GM21526 (cell line): ENCODE data around the gene TFPI.

Experiments
- ATAC-seq: cut with Tn5 transposase; IDR thresholded peaks from one replicate; pipeline ENCODE4 v1.9.1; 2021; ENCODE audit warnings: moderate library complexity; ENCODE audit not compliant: unreplicated experiment, low FRiP score

Gene TFPI

GRCh38 chr2:187509667-187510417 is 44.4 kb downstream of the TFPI start:
- ATAC-seq: no peak

GRCh38 chr2:187506416-187506815 is 47.8 kb downstream of the TFPI start:
- no peak for ATAC-seq

- no peak for ATAC-seq
Observed at GRCh38 chr2:187505065-187505672, 49.1 kb downstream of the TFPI start.

- ATAC-seq: no peak
Observed at GRCh38 chr2:187504312-187504921, 49.8 kb downstream of the TFPI start.

GRCh38 chr2:187503700-187504099 is 50.5 kb downstream of the TFPI start:
- ATAC-seq: no peak

GRCh38 chr2:187502467-187502866 is 51.8 kb downstream of the TFPI start:
- ATAC-seq: no peak

GRCh38 chr2:187500585-187501359 is 53.5 kb downstream of the TFPI start:
- no peak for ATAC-seq

- ATAC-seq: no peak
Observed at GRCh38 chr2:187499941-187500532, 54.2 kb downstream of the TFPI start.

GRCh38 chr2:187497858-187498463 is 56.3 kb downstream of the TFPI start:
- ATAC-seq: no peak

- no peak for ATAC-seq
Observed at GRCh38 chr2:187497140-187497539, 57.1 kb downstream of the TFPI start.

GRCh38 chr2:187495324-187495723 is 58.9 kb downstream of the TFPI start:
- ATAC-seq: no peak

- no peak for ATAC-seq
Observed at GRCh38 chr2:187493877-187494568, 60.2 kb downstream of the TFPI start.

- ATAC-seq: no peak
Observed at GRCh38 chr2:187493180-187493579, 61.1 kb downstream of the TFPI start.

GRCh38 chr2:187486241-187486640 is 68.0 kb downstream of the TFPI start:
- no peak for ATAC-seq

GRCh38 chr2:187485523-187485922 is 68.7 kb downstream of the TFPI start:
- ATAC-seq: no peak

- no peak for ATAC-seq
Observed at GRCh38 chr2:187483537-187483936, 70.7 kb downstream of the TFPI start.

GRCh38 chr2:187482796-187483195 is 71.4 kb downstream of the TFPI start:
- peak; percentile 61 for ATAC-seq

GRCh38 chr2:187481543-187481942 is 72.7 kb downstream of the TFPI start:
- no peak for ATAC-seq

- no peak for ATAC-seq
Observed at GRCh38 chr2:187478719-187479118, 75.5 kb downstream of the TFPI start.

GRCh38 chr2:187477051-187477450 is 77.2 kb downstream of the TFPI start:
- no peak for ATAC-seq
